ENCODE data around the gene OR14K1.
"Not testable (repeated sequence)": the region's sequence is repeated elsewhere in the genome, so short reads cannot be mapped to it uniquely, and the experiment has no call there.

OR14K1 gene

DNA sequence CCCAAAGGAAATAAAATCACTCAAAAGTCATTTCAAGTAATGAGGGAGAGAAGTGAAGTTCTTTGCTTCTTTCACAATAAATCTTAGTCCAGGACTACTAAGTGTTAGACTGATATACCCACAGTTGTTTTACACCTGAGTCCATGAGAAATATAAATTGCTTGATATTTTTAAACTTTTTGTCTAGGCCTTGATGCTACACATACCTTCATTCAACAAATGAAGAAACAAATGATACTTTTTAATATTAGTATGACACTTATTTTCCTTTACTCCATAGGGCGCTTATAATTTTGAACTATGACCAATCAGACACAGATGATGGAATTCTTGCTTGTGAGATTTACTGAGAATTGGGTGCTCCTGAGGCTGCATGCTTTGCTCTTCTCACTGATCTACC lies at the start of gene OR14K1:
Gene OR14K1 (plus strand): TSS at position 301 of the 400 bp plus-strand sequence. CDS start 0 bp downstream, at position 301.
- TF ChIP-seq POLR2A (IDR thresholded peaks at IDR 0.05; ENCODE audit: low read depth, low read length) = no peak
- FAIRE-seq (no peak), DNase-seq (ENCODE audit: insufficient read length, low spot score) (no peak)

DNA sequence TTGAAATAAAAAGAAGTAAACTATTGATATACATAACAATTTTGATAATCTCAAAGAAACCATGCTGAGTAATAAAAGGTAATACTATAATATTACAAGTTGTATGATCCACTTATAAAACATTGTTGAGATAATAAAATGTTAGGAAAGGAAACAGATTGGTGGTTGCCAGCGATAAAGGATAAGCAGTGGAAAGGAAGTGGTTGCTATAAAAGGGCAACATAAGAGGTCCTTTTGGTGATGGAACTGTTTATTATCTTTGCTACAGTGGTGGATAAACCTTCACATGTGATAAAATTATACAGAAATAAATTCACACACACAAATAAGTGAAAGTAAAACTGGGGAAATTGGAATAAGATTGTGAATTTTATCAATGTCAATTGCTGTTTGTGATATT lies 37.1 kb upstream of the OR14K1 start:
- no peak for TF ChIP-seq POLR2A (IDR thresholded peaks at IDR 0.05; ENCODE audit: low read depth, low read length)
- FAIRE-seq (no peak), DNase-seq (ENCODE audit: insufficient read length, low spot score) (no peak)

DNA sequence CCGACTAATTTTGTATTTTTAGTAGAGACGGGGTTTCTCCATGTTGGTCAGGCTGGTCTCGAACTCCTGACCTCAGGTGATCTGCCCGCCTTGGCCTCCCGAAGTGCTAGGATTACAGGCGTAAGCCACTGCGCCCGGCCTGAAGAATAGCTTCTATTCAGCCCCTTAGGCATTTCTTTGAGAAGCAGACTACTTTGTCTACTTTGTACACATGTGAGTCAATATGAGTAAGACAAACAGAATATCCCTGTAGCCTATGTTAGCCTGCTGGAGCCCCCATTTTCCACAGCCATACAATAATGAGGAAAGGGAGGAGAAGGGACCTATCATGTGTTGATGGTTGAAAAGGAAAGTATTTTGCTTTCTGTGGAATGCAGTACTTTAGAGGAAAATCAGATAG lies 27.7 kb upstream of the OR14K1 start:
- not testable (repeated sequence) for FAIRE-seq; DNase-seq (ENCODE audit: insufficient read length, low spot score)

GRCh38 chr1:247713753-247714152 lies 24.7 kb upstream of the OR14K1 start:
- no peak for DNase-seq (ENCODE audit: insufficient read length, low spot score)

GRCh38 chr1:247716546-247716945 lies 21.9 kb upstream of the OR14K1 start, which contains the start of gene OR6F1:
TSS of gene OR6F1 (minus strand) at chr1:247716646. CDS start at chr1:247712755, 3,891 bp downstream.
- FAIRE-seq (no peak), DNase-seq (ENCODE audit: insufficient read length, low spot score) (no peak)
- TF ChIP-seq POLR2A (IDR thresholded peaks at IDR 0.05; ENCODE audit: low read depth, low read length) = no peak

More at GRCh38 chr1:247713753-247714152, 24.7 kb upstream of the OR14K1 start:
- TF ChIP-seq POLR2A (IDR thresholded peaks at IDR 0.05; ENCODE audit: low read depth, low read length) = no peak
- no peak for FAIRE-seq

- FAIRE-seq (no peak), DNase-seq (ENCODE audit: insufficient read length, low spot score) (no peak)
- TF ChIP-seq POLR2A (IDR thresholded peaks at IDR 0.05; ENCODE audit: low read depth, low read length) = no peak
These were observed 17.2 kb upstream of the OR14K1 start for GRCh38 chr1:247721222-247721621.

GRCh38 chr1:247740721-247741120 lies 2.3 kb downstream of the OR14K1 start:
- TF ChIP-seq POLR2A (IDR thresholded peaks at IDR 0.05; ENCODE audit: low read depth, low read length) = no peak
- no peak for DNase-seq (ENCODE audit: insufficient read length, low spot score)
- FAIRE-seq = no peak

GRCh38 chr1:247741756-247742155 lies 3.3 kb downstream of the OR14K1 start:
- TF ChIP-seq POLR2A (IDR thresholded peaks at IDR 0.05; ENCODE audit: low read depth, low read length) = no peak
- no peak for DNase-seq (ENCODE audit: insufficient read length, low spot score)
- FAIRE-seq = no peak

GRCh38 chr1:247742215-247742760 lies 3.9 kb downstream of the OR14K1 start:
- not testable (repeated sequence) for DNase-seq (ENCODE audit: insufficient read length, low spot score)
- FAIRE-seq = peak; percentile 95

DNA sequence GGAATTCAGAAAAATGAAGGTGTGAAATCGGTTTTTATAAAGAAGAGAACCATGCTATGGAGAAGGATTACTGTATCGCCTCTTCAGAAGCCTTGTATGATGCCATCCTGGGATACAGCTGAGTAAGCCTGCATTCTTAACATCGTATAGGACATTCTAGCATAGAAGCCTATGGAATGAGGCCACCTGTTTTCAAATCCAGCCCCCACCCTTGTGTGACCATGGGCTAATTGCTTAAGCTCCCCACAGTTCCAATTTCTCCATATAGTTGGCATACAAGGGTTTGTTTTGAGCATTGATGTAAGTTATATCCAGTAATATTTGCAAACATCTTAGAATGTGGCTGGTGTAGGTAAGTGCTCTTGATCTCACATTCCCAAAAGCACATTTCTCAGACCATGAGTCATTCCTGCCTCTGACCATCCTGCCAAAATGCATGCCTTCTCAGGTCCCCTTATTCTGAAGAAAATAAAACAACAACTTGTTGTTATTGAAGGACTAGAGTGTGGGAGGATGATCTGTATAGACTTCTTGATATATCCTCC lies 8.0 kb downstream of the OR14K1 start:
- FAIRE-seq (peak; percentile 50), DNase-seq (ENCODE audit: insufficient read length, low spot score) (no peak)
- no peak for TF ChIP-seq POLR2A (IDR thresholded peaks at IDR 0.05; ENCODE audit: low read depth, low read length)

DNA sequence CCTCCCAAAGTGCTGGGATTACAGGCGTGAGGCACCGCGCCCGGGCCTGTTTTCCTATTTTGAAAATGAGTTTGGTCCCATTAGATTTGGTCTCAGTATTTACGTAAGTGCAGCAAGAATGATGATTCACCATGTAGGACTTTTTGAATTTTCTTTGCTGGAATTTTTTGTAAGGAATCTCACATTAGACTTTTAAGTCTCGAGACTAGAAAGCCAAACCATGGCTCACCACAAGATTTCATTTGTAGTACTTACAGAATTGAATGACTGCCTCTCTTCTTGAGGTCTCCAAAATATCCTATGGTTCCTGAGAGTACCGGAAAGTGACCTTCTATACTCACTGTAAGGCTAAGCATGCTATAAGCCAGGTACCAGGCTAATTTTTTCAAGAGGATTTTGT lies 9.2 kb downstream of the OR14K1 start:
- FAIRE-seq (no peak), DNase-seq (ENCODE audit: insufficient read length, low spot score) (no peak)
- no peak for TF ChIP-seq POLR2A (IDR thresholded peaks at IDR 0.05; ENCODE audit: low read depth, low read length)

DNA sequence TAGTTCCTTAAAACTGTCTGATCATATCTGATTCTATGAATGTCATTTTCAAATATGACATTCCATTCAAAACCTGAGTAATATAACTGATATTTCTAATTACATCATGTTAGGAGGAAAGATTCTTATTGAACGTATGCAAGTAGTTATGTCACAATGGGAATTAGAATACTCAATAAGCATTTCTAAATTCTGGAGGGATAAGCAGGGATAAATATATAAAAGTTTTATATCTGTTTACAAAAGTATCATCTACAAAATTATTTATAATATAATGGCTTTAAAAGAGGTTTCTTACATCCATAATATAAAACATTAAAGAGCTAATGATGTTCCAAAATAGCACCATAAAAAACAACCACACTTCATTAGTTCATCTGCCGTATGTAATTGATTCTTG lies 9.6 kb downstream of the OR14K1 start, which contains the start of gene OR14A2:
Gene OR14A2 (minus strand): TSS at position 101 of the 400 bp plus-strand sequence.
- FAIRE-seq = no peak
- no peak for DNase-seq (ENCODE audit: insufficient read length, low spot score)
- TF ChIP-seq POLR2A (IDR thresholded peaks at IDR 0.05; ENCODE audit: low read depth, low read length) = no peak

DNA sequence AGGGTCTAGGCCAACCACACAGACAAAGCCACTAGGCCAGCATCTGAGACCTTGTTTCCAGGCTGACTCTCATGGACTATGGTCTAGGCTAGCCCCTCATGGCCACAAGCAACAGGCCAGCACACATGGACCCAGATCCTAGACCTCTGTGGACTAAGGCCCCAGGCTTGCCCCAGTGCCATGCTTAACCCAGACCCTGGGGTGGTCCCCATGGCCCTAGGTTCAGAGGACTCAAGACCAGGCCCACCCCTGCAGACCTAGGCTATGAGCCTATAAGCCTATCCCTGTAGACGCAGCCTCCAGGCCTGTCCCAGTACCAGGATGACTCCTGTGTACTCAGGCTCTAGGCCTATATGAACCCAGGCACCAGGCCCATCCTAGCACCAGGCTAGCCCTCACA lies 11.5 kb downstream of the OR14K1 start:
- DNase-seq (ENCODE audit: insufficient read length, low spot score) (no peak), FAIRE-seq (no peak)
- no peak for TF ChIP-seq POLR2A (IDR thresholded peaks at IDR 0.05; ENCODE audit: low read depth, low read length)

DNA sequence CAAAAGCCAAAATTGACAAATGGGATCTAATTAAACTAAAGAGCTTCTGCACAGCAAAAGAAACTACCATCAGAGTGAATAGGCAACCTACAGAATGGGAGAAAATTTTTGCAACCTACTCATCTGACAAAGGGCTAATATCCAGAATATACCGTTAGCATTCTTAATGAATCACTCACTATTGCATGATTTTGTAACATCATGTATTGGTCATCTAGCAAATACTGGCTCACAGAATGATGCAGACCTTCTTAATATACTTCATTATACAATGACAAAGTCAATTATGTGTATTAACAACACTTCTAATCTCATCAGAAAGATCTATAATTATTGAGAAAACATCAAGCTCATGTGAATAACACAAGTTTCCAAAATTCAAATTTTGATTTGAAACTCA lies 15.9 kb downstream of the OR14K1 start:
- not testable (repeated sequence) for FAIRE-seq; DNase-seq (ENCODE audit: insufficient read length, low spot score)

DNA sequence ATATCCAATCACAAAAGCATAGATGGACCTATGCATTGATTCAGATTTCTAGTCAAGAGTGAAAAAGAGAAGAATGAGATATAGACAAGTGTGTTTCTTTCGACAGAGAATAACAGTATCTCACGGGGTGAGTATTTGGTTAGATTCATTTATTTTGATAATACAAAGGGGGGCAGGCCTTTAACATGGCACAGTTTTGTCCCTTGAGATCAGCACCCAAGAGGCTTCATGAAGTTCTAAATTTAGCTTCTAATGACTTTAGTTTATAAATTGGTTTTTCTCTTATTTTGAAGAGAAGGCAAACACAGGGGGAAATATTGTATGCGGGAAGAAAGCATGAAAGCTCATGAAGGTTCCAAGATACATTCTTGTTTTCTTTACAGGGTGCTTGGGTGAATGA lies 22.0 kb downstream of the OR14K1 start, which contains the start of gene OR1C1:
Gene OR1C1 (minus strand): TSS at position 101 of the 400 bp plus-strand sequence. CDS start 2,150 bp downstream, outside the sequence.
- DNase-seq (ENCODE audit: insufficient read length, low spot score) (no peak), FAIRE-seq (no peak)
- no peak for TF ChIP-seq POLR2A (IDR thresholded peaks at IDR 0.05; ENCODE audit: low read depth, low read length)
